ENCODE results near the gene RCAN2.
"Not testable (repeated sequence)": the region's sequence is repeated elsewhere in the genome, so short reads cannot be mapped to it uniquely, and the experiment has no call there.

Gene RCAN2

DNA sequence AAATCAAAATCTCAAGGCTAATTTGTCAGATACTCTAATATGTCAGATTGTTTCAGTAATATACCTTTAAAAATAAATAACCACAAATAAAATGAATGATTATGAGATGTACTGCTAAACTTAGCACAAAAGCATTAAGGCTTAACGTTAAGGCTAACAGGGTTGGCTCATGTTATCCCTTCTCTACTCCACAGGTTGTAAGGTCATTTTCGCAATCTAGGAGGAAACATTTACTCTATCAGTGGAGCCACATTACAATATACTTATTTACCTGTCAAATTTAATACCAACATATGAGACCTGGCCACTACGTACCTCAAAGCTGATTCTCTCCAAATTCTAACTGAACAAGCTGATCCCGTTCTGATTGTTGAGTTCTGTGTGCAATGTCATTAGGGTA is 95.7 kb downstream of the RCAN2 start:
- H3K9me3 Mint-ChIP-seq = no peaks in the 10 kb centered on the region
- no peaks in the 10 kb centered on the region for H3K4me1 Mint-ChIP-seq
- CTCF ChIA-PET = no interaction called here
- H3K27me3 Mint-ChIP-seq = peaks cover 18% of the 10 kb centered on the region
- no peak for DNase-seq
- H3K36me3 Mint-ChIP-seq = no peaks in the 10 kb centered on the region
- no peak overlapping the region for H3K27ac Mint-ChIP-seq
- H3K4me3 Mint-ChIP-seq = no peak overlapping the region

DNA sequence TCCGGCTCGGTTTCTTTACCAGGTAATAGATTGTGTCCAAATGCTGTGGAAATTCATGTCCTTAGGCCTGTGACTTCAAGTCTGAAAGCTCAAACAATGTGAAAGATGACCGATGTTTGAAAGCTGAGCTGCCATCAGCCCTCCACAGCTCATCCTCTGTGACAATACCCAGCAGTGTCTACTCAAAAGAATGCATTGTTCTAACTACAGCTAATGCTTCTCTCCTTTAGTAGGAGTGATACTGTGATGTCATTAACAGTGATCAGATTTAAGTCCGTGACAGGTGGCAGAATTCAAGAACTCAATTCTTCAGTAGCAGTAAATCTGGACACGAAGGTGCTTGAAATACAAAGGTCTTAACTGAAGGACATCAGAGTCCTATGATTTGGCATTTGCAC is 97.3 kb downstream of the RCAN2 start:
- no peak overlapping the region for H3K27ac Mint-ChIP-seq
- no peaks in the 10 kb centered on the region for H3K9me3 Mint-ChIP-seq
- H3K4me3 Mint-ChIP-seq = no peak overlapping the region
- peaks cover 9% of the 10 kb centered on the region for H3K27me3 Mint-ChIP-seq
- CTCF ChIA-PET = no interaction called here
- H3K36me3 Mint-ChIP-seq = no peaks in the 10 kb centered on the region
- H3K4me1 Mint-ChIP-seq = no peaks in the 10 kb centered on the region
- DNase-seq = no peak

DNA sequence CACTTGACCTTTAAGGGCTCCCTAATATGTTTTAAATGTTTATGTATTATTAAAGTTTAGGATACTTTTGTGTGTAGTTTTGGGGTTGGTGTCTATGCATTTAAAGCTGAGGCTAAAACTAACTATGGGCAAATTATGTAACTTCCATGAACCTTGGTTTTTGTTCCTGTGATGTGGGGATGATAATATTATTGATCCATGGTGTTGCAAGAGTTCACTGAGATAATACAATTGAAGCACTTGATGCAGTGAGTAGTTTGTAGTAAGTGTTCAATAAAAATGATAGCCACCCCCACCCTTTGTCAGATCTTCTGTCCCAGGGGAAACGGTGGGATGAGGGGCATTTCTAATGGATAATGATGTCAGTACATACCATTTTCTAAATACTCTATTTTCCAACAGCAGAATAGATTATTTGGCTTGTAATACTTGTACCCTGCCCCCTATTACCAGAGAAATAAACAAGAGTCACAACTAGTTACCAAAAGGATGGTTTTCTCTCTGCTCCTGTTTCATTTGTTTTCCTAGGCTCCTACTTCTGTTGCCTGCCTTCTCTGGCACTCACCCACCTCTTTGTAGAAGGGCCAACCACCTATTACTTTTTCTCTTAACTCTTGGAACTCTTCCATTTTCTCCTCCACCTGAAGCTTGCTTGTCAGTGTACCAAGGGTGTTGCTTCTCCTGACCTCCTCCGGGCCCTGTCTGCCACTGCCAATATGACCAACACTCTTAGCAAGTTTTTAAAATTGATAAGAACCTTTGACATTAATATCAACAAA is 97.9 kb downstream of the RCAN2 start:
- no peak overlapping the region for H3K4me3 Mint-ChIP-seq
- no peak overlapping the region for H3K27ac Mint-ChIP-seq
- CTCF ChIA-PET = no interaction called here
- no peak for DNase-seq
- no peaks in the 10 kb centered on the region for H3K4me1 Mint-ChIP-seq
- peaks cover 9% of the 10 kb centered on the region for H3K27me3 Mint-ChIP-seq
- no peaks in the 10 kb centered on the region for H3K36me3 Mint-ChIP-seq
- H3K9me3 Mint-ChIP-seq = no peaks in the 10 kb centered on the region

- Mint-ChIP-seq H3K27ac (no peak overlapping the region), H3K36me3 (no peaks in the 10 kb centered on the region), H3K4me1 (no peaks in the 10 kb centered on the region), H3K27me3 (peaks cover 9% of the 10 kb centered on the region), H3K9me3 (no peaks in the 10 kb centered on the region), H3K4me3 (no peak overlapping the region)
- DNase-seq = no peak
- CTCF ChIA-PET = interaction anchor here (0.8 kb wide), 1 partner anchor 27 kb away, joined by 3 read pairs; no protein-coding TSS in a partner anchor
Observed at GRCh38 chr6:46392294-46392693, 99.0 kb downstream of the RCAN2 start.

DNA sequence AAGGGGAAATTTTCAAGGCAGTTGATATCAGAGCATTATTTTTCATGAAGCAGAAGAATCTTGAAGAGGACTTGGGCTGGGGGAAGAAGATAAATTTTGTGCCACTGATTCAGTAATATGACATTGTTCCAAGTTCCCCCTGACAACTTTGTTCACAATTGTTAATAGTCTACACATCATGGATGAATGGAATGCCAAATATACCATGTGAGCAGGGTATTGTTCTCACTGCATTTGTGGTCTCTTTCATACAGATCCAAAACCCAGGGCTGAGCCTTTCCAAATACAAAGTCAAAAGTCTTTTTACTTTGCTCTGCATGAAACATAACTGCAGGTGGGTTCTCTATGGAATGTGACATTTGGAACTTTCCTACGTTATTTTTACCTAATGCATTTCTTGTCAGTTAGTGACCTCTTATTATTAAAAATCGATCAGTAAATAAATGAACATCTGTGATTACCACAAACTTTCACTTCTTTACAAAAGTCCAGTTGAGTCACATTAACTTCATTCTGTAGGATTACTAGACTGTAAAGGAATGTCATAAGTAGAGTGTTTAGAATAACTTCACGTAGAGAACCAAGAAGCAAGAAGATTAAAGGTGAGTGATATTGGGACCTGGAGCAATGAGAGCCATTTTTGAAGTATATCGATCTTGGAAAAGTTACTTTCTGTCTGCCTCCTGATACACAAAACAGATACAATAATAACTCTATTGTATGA is 100.9 kb downstream of the RCAN2 start:
- H3K9me3 Mint-ChIP-seq = no peaks in the 10 kb centered on the region
- peaks cover 9% of the 10 kb centered on the region for H3K27me3 Mint-ChIP-seq
- no peak overlapping the region for H3K4me3 Mint-ChIP-seq
- CTCF ChIA-PET = no interaction called here
- no peaks in the 10 kb centered on the region for H3K4me1 Mint-ChIP-seq
- H3K27ac Mint-ChIP-seq = no peak overlapping the region
- DNase-seq = no peak
- H3K36me3 Mint-ChIP-seq = no peaks in the 10 kb centered on the region

DNA sequence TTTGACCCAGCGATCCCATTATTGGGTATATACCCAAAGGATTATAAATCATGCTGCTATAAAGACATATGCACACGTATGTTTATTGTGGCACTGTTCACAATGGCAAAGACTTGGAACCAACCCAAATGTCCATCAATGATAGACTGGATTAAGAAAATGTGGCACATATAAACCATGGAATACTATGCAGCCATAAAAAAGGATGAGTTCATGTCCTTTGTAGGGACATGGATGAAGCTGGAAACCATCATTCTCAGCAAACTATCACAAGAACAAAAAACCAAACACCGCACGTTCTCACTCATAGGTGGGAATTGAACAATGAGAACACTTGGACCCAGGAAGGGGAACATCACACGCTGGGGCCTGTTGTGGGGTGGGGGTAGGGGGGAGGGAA is 103.5 kb downstream of the RCAN2 start:
- H3K36me3 Mint-ChIP-seq, CTCF ChIA-PET, H3K27me3 Mint-ChIP-seq, H3K9me3 Mint-ChIP-seq, H3K4me3 Mint-ChIP-seq, H3K27ac Mint-ChIP-seq, H3K4me1 Mint-ChIP-seq, DNase-seq: not testable (repeated sequence)

GRCh38 chr6:46381579-46381978 is 109.7 kb downstream of the RCAN2 start:
- H3K4me1 Mint-ChIP-seq = peaks cover 6% of the 10 kb centered on the region
- DNase-seq = no peak
- H3K4me3 Mint-ChIP-seq = no peak overlapping the region
- no peaks in the 10 kb centered on the region for H3K36me3 Mint-ChIP-seq
- H3K27me3 Mint-ChIP-seq = peaks cover 9% of the 10 kb centered on the region
- CTCF ChIA-PET = no interaction called here
- H3K9me3 Mint-ChIP-seq = no peaks in the 10 kb centered on the region
- H3K27ac Mint-ChIP-seq = no peak overlapping the region

DNA sequence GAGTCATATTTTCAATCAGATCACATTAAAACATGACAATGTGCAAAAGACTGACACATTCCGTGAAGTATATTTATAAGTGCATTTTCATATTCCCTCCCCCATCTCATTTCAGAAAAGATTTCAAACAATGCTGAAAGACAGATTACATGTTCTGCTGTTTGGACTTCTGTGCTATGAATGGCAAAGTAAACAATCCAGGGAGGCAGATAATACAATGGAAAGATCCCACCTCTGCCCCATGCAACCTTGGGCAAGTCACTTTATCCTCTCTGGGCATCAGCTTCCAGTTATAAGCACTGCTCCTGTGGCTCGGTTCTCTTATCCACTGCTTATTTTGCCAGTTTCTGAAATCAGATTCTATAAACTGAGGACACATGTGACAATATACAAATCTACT is 110.2 kb downstream of the RCAN2 start:
- Mint-ChIP-seq H3K36me3 (no peaks in the 10 kb centered on the region), H3K27me3 (peaks cover 9% of the 10 kb centered on the region), H3K27ac (no peak overlapping the region), H3K4me3 (no peak overlapping the region), H3K4me1 (peaks cover 10% of the 10 kb centered on the region), H3K9me3 (no peaks in the 10 kb centered on the region)
- CTCF ChIA-PET = no interaction called here
- no peak for DNase-seq

DNA sequence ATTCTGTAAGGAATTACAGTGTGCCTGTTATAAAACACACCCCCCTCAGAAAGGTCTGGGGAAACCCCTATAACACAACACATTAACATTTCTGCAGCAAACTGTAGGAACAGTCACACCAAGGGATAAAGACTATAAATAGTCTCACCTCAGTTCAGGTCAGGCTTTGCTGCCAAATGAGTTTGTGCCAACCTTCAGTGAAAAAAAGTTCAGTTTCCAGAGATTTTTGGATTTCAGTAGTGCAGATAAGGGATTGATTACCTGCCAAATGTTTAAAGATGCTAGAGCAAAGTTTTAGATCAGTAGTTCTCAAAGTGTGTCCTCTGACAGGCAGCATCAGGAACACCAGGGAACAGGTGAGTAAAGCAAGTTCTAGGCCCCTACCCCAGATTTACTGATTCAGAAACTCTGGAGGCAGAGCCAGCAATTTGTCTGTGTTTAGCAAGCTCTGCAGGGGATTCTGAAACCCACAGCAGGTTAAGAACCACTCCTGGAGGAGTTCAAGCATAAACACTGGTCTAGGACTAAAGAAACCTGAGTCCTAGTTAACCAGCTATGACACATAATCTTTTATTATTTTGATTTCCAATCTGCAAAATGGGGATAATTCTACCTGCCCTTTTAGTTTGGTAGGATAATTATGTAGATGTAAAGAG is 111.0 kb downstream of the RCAN2 start:
- H3K27ac Mint-ChIP-seq = no peak overlapping the region
- peaks cover 12% of the 10 kb centered on the region for H3K4me1 Mint-ChIP-seq
- CTCF ChIA-PET = no interaction called here
- no peak overlapping the region for H3K4me3 Mint-ChIP-seq
- no peaks in the 10 kb centered on the region for H3K36me3 Mint-ChIP-seq
- H3K9me3 Mint-ChIP-seq = no peaks in the 10 kb centered on the region
- peaks cover 9% of the 10 kb centered on the region for H3K27me3 Mint-ChIP-seq
- DNase-seq = no peak

DNA sequence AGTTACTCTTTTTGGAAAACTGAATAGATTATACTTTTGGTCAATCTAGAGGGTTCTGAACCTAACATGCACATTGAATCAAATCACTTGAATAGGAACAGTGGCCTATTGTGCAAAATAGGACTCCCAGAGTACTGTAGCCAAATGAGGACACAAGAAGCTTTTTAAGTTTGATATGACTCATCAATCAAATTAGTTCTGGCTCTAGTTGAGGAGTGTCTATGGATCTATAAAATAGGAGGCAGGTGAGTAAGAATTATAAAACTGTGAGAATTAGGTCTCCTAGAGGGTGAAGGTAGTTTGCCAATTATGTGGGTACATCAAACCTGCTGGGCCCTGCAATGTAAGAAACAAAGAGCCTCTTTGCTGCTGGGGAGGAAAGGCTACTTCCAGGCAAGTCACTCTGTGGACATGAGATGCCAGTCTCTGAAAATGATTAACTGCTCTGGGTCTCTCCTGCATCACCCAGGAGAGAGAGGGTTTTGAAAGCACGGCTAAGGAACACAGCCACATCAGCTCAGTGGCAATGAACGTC is 112.3 kb downstream of the RCAN2 start:
- H3K27me3 Mint-ChIP-seq = peaks cover 8% of the 10 kb centered on the region
- peaks cover 12% of the 10 kb centered on the region for H3K4me1 Mint-ChIP-seq
- H3K27ac Mint-ChIP-seq = no peak overlapping the region

GRCh38 chr6:46378161-46378881 is 112.9 kb downstream of the RCAN2 start:
- H3K4me1 Mint-ChIP-seq = peaks cover 12% of the 10 kb centered on the region
- CTCF ChIA-PET = no interaction called here
- no peak for DNase-seq
- peaks cover 8% of the 10 kb centered on the region for H3K27me3 Mint-ChIP-seq
- H3K36me3 Mint-ChIP-seq = no peaks in the 10 kb centered on the region
- no peaks in the 10 kb centered on the region for H3K9me3 Mint-ChIP-seq
- no peak overlapping the region for H3K4me3 Mint-ChIP-seq
- no peak overlapping the region for H3K27ac Mint-ChIP-seq

More for the DNA sequence above, 112.3 kb downstream of the RCAN2 start:
- no peaks in the 10 kb centered on the region for H3K9me3 Mint-ChIP-seq
- CTCF ChIA-PET = no interaction called here
- no peak for DNase-seq
- no peaks in the 10 kb centered on the region for H3K36me3 Mint-ChIP-seq
- H3K4me3 Mint-ChIP-seq = no peak overlapping the region

- no peak overlapping the region for H3K4me3 Mint-ChIP-seq
- H3K36me3 Mint-ChIP-seq = no peaks in the 10 kb centered on the region
- no peak for DNase-seq
- no peak overlapping the region for H3K27ac Mint-ChIP-seq
- no peaks in the 10 kb centered on the region for H3K9me3 Mint-ChIP-seq
- CTCF ChIA-PET = no interaction called here
- H3K27me3 Mint-ChIP-seq = peaks cover 8% of the 10 kb centered on the region
- H3K4me1 Mint-ChIP-seq = peaks cover 12% of the 10 kb centered on the region
Observed at GRCh38 chr6:46377209-46377608, 114.0 kb downstream of the RCAN2 start.

GRCh38 chr6:46376562-46377061 is 114.6 kb downstream of the RCAN2 start:
- Mint-ChIP-seq H3K4me3 (no peak overlapping the region), H3K36me3 (no peaks in the 10 kb centered on the region), H3K27ac (no peak overlapping the region), H3K9me3 (no peaks in the 10 kb centered on the region), H3K4me1 (peaks cover 12% of the 10 kb centered on the region), H3K27me3 (peaks cover 6% of the 10 kb centered on the region)
- peak; percentile 22 for DNase-seq
- CTCF ChIA-PET = interaction anchor here (1.2 kb wide), 1 partner anchor 34 kb away, joined by 3 read pairs; no protein-coding TSS in a partner anchor

DNA sequence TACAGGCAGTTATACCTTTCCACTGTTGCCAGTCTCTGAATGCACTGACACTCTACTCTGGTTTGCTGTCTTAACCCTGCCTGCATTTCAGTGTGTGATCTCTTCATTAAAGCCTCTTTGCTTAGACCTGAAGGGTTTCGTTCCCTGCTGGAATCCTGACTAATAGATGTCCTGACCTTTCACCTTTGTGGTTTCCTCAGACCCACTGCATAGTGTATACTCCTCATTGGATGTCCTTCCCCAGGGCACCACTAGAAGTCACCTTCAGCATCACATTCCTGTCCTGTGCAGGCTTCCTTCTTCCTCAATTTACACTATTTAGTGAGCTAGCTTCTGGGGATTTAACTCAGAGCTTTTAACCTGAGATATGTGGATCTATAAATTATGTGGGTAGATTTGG is 120.6 kb downstream of the RCAN2 start:
- Mint-ChIP-seq H3K27ac (no peak overlapping the region), H3K4me1 (no peaks in the 10 kb centered on the region), H3K36me3 (no peaks in the 10 kb centered on the region), H3K27me3 (peaks cover 4% of the 10 kb centered on the region), H3K4me3 (no peak overlapping the region), H3K9me3 (no peaks in the 10 kb centered on the region)
- CTCF ChIA-PET = no interaction called here
- DNase-seq = no peak
